ENCODE data around the gene MRPL9. TPM values are rescaled to one million over a fixed set of nuclear protein-coding genes. Genes with fewer than 3 reads are reported as not detected.

Gene MRPL9
- 10 to 100 TPM; 32.7 to 38.9 TPM for total RNA-seq

DNA sequence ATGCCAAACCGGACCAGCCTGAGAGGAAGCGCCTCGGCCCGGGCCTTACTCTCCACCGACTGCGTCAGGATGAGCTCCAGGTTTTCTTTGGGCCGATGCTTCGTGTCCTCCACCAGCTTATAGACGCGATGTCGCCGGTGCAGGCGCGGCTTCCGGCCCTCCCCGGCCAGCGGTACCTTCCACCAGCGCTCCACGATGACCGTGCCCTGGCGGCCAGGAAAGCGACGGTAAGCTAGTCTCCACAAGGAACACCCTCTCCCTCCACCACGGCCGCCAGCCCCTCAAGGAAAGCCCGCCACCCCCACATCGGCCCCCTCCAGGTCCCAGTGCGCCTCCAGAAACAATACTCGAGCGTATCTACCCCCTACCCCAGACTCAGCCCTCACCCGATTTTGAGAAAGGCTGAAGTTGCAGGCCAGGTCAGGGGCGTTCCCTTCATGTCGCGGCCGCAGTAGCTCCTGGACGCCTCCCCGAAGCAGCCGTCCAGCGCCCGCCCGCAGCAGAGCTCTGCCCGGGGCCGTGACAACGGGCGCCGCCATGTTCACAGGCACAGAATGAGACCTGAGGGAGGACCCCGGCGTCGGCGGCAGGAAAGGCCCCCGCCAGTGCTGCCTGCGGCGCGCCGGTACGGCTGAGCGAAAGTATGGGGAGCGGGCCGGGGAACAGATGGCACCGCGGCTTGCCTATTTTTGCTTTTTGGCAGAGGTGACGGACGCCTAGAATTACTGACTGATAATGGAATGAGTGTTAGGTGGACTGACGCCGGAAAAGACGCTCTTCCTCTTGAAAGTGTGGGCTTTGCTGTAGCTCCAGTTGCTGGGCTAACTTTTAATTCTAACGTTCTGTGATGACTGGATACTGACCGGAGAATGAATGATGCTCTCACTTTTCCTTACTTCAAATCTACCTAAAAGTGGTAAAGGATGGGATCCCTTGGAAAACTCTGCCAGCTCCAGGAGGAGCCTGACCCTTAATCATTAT is at the start of gene MRPL9:
TSS of gene MRPL9 (minus strand) at position 556 of the 981 bp plus-strand sequence. CDS start at position 539, 17 bp downstream.
- peaks cover 10% of the 10 kb centered on the region for H3K36me3 ChIP-seq
- peak; percentile 79 for DNase-seq (ENCODE audit: low spot score)
- H3K4me3 ChIP-seq: peak within 1 kb of the TSS; percentile 69 to 86
- H3K27me3 ChIP-seq: no peaks in the 10 kb centered on the region
- TF ChIP-seq, protein P1, sequence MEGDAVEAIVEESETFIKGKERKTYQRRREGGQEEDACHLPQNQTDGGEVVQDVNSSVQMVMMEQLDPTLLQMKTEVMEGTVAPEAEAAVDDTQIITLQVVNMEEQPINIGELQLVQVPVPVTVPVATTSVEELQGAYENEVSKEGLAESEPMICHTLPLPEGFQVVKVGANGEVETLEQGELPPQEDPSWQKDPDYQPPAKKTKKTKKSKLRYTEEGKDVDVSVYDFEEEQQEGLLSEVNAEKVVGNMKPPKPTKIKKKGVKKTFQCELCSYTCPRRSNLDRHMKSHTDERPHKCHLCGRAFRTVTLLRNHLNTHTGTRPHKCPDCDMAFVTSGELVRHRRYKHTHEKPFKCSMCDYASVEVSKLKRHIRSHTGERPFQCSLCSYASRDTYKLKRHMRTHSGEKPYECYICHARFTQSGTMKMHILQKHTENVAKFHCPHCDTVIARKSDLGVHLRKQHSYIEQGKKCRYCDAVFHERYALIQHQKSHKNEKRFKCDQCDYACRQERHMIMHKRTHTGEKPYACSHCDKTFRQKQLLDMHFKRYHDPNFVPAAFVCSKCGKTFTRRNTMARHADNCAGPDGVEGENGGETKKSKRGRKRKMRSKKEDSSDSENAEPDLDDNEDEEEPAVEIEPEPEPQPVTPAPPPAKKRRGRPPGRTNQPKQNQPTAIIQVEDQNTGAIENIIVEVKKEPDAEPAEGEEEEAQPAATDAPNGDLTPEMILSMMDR (IDR thresholded peaks at IDR 0.05): no peak
- H3K9me3 ChIP-seq: no peaks in the 10 kb centered on the region
- H3K27ac ChIP-seq: peak within 1 kb of the TSS; percentile 91 to 94
- H3K4me1 ChIP-seq: peaks cover 0 to 16% of the 10 kb centered on the region in 2 donors

DNA sequence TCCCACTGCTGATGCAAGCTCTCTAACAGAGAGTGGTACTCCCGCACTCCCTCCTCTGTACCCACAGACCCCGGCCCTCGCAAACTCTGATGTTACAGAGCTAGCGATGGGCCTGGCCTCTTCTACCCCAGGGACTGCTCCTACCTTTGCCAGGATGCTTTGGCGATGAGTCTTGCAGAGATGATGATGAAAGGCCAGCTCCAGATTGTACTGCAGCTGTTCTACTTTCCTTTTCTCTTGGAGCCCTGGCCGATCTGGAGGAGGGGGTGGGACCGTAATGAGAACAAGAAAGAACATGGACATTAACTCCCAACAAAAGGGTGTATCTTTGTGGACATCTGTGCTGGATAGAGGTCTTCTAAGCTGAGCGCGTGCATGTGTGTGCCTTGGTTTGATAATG is 47.9 kb upstream of the MRPL9 start:
- DNase-seq (ENCODE audit: low spot score): no peak
- H3K27me3 ChIP-seq: no peaks in the 10 kb centered on the region
- H3K4me3 ChIP-seq: no peak overlapping the region
- H3K4me1 ChIP-seq: no peaks in the 10 kb centered on the region
- H3K27ac ChIP-seq: no peak overlapping the region
- H3K9me3 ChIP-seq: no peaks in the 10 kb centered on the region
- TF ChIP-seq, protein P1 (IDR thresholded peaks at IDR 0.05): no peak
- no peaks in the 10 kb centered on the region for H3K36me3 ChIP-seq

DNA sequence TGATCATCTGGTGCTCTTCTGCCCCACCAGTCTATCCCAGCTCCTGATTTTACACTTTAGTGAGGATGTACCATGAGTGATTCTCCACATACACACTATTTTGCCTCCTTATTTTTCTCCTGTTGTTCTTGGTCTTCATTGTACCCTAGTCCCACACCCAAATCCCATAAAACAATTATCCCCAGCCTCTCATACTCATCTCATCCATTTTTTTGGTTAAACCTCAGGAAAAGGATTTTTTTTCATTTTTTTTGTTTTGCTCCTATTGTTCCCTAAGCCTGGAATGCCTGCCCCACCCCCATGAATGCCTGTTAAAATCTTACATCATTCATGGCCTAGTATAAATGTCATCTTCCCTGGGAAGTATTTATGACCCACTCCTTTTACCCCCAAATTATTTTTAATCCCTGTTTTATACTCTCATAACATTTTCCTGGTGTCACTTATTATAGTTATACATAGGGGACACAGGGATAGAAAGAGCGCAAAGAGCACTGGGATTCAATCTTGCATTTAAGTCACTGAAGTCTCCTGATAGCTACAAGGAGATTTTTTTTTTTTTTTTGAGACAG is 46.8 kb upstream of the MRPL9 start:
- no peaks in the 10 kb centered on the region for H3K9me3 ChIP-seq
- no peak for DNase-seq (ENCODE audit: low spot score)
- H3K27ac ChIP-seq: no peak overlapping the region
- H3K4me1 ChIP-seq: no peaks in the 10 kb centered on the region
- H3K4me3 ChIP-seq: no peak overlapping the region
- TF ChIP-seq, protein P1 (IDR thresholded peaks at IDR 0.05): no peak
- H3K36me3 ChIP-seq: no peaks in the 10 kb centered on the region
- no peaks in the 10 kb centered on the region for H3K27me3 ChIP-seq

DNA sequence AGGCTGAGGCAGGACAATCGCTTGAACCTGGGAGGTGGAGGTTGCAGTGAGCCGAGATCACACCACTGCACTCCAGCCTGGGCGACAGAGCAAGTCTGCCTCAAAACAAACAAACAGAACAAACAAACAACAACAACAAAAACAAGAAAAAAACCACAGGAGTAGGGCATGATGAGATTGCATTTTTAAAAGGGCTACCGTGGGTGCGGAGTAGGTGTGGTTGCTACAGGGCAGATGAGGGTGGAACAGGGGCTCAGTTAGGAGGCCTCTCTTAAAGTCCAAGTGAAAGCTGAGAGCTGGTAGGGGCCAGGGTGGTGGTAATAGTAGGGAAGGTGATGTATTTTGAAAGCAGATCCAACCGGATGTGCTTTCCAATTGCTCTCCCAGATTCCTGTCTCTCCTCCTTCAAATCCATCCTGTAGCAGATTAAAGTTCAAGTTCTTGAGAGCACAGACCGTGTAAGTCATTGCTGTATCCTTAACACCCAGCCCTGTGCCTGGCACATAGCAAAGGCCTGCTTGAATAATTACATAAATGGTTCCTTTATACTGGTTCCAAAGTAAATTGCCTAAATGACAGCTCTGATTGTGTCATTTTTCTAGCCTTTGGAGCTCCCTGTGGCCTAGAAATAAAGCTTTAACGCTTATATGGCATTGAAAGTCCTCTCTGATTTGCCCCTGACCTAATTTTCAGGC is 46.1 kb upstream of the MRPL9 start:
- H3K36me3 ChIP-seq: no peaks in the 10 kb centered on the region

DNA sequence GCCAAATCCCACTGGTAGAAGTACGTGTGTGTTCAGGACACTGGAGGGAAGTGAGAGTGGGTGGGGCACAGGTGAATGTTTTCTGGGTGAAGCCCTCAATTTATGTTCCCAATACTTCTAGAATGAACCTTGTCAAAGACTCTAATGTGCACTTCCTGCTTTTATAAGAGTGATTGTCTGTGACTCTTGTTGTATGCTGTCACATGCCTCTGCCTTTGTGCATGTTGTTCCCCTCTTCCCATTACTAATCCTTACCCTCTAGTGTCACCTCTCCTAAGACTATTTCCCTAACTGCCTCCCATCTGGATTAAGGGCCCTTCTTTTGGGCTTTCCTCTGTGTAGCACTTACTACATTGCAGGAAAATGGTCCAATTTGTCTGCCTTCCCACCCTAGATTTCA is 44.5 kb upstream of the MRPL9 start:
- TF ChIP-seq, protein P1 (IDR thresholded peaks at IDR 0.05): no peak
- Histone ChIP-seq H3K9me3 (no peaks in the 10 kb centered on the region), H3K36me3 (no peaks in the 10 kb centered on the region), H3K4me1 (no peaks in the 10 kb centered on the region), H3K27me3 (no peaks in the 10 kb centered on the region), H3K4me3 (no peak overlapping the region), H3K27ac (no peak overlapping the region)
- no peak for DNase-seq (ENCODE audit: low spot score)

More for the DNA sequence above, 46.1 kb upstream of the MRPL9 start:
- Histone ChIP-seq H3K27ac (no peak overlapping the region), H3K4me3 (no peak overlapping the region), H3K9me3 (no peaks in the 10 kb centered on the region), H3K4me1 (no peaks in the 10 kb centered on the region), H3K27me3 (no peaks in the 10 kb centered on the region)
- no peak for DNase-seq (ENCODE audit: low spot score)
- TF ChIP-seq, protein P1 (IDR thresholded peaks at IDR 0.05): no peak

Data from right atrium auricular region (tissue), 2 donors.